ENCODE data around the gene LMOD2. TPM values are rescaled to one million over a fixed set of nuclear protein-coding genes. Genes with fewer than 3 reads are reported as not detected.

Gene LMOD2, protein sequence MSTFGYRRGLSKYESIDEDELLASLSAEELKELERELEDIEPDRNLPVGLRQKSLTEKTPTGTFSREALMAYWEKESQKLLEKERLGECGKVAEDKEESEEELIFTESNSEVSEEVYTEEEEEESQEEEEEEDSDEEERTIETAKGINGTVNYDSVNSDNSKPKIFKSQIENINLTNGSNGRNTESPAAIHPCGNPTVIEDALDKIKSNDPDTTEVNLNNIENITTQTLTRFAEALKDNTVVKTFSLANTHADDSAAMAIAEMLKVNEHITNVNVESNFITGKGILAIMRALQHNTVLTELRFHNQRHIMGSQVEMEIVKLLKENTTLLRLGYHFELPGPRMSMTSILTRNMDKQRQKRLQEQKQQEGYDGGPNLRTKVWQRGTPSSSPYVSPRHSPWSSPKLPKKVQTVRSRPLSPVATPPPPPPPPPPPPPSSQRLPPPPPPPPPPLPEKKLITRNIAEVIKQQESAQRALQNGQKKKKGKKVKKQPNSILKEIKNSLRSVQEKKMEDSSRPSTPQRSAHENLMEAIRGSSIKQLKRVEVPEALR
- not detected in 2 replicates for total RNA-seq (2013; cell fraction: nucleolus; rRNA removed)
- total RNA-seq (2014; rRNA removed) (not detected in 2 replicates), total RNA-seq (2014; rRNA removed; fragmentation: Illumina TruSeq; extraction: Trizol) (not detected in 2 replicates), total RNA-seq (2021) (not detected in 2 replicates), polyA plus RNA-seq (2011; rRNA removed) (not detected in 2 replicates), polyA plus RNA-seq (2014; fragmentation: Illumina TruSeq; extraction: Trizol) (not detected in 2 replicates), polyA plus RNA-seq (2014; fragmentation: Nextera tagmentation; extraction: Ambion mirVana) (not detected), polyA plus RNA-seq (2014; rRNA removed) (not detected in 2 replicates), polyA plus RNA-seq (2016; fragmentation: Nextera tagmentation; extraction: Ambion mirVana) (not detected), polyA minus RNA-seq (2011; rRNA and poly(A)+ RNA removed) (not detected in 2 replicates), Bru-seq, nascent RNA (not detected), BruChase-seq, experiment 1, labeled RNA remaining after a 6-hour chase (not detected), BruChase-seq, experiment 2, labeled RNA remaining after a 2-hour chase (not detected)
- not detected for polyA plus RNA-seq (2011; ENCODE audit: low read depth)
- not detected in 2 replicates for polyA plus RNA-seq (2011; cell fraction: cytosol; rRNA removed)
- polyA plus RNA-seq (2011; cell fraction: nucleus; rRNA removed) = not detected in 2 replicates
- 0.07 TPM in 1 of 2 replicates, not detected in the other for polyA plus RNA-seq (2012)
- not detected in 2 replicates for polyA minus RNA-seq (2011; cell fraction: cytosol; rRNA and poly(A)+ RNA removed)
- not detected in 2 replicates for polyA minus RNA-seq (2011; cell fraction: nucleus; rRNA and poly(A)+ RNA removed)
- long read RNA-seq, experiment 1 = 0 reads
- long read RNA-seq, experiment 2, partial matches to known transcripts = 0 of 1 reads
- long read RNA-seq, experiment 2, other reads (novel, unspliced or antisense) = 1 of 1 reads

DNA sequence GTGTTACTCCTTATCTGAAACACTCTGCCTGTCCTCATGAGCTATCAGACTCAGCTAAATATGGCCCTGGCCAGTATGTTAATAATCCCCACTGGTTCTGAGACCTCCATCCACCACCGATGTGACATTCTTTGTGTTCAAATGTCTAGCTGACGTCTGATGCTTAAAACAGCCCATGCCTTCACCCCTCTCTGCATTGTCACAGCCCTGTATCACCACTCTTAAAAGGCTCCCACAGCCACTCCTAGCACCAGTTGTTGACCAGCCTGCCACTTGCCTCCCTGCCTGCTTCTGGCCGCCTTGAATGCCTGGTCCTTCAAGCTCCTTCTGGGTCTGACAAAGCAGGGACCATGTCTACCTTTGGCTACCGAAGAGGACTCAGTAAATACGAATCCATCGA is at the start of gene LMOD2:
LMOD2 (plus strand) TSS at position 253 of the 400 bp plus-strand sequence; CDS start at position 351, 98 bp downstream.
- intact Hi-C loops (cut with micrococcal nuclease; ENCODE audit: unreplicated experiment) (no loop called here), in situ Hi-C loops (cut with MboI) (no loop called here)
- no peak for DNase-seq (ENCODE audit: low read depth, low spot score)
- H3K4me1 ChIP-seq (ENCODE audit: control insufficient read depth, insufficient read depth, low read length) = no peaks in the 10 kb centered on the region
- H4K20me1 ChIP-seq (ENCODE audit: control insufficient read depth, insufficient read depth) = no peaks in the 10 kb centered on the region
- no TSS peak for BruUV-seq (replicated peaks)
- no peak within 1 kb of the TSS for H3K4me2 ChIP-seq (ENCODE audit: control insufficient read depth, insufficient read depth)
- CTCF ChIA-PET = interaction anchor here (0.6 to 1.6 kb wide), 3 partner anchors 19 to 31 kb away, joined by 3 to 7 read pairs (median 5); no protein-coding TSS in a partner anchor
- RAD21 ChIA-PET (ENCODE audit: unreplicated experiment) = no interaction called here
- H3K9me3 ChIP-seq (replicated peaks; ENCODE audit: control insufficient read depth, insufficient read depth, low read length) = no peaks in the 10 kb centered on the region
- ATAC-seq = no peak
- FAIRE-seq = no peak
- no peak within 1 kb of the TSS for H2AFZ ChIP-seq (ENCODE audit: control insufficient read depth, low read depth, low read length)
- TF ChIP-seq ZNF274 (IDR thresholded peaks at IDR 0.05; ENCODE audit: insufficient read depth, insufficient read length) (no peak), IKZF2 (IDR thresholded peaks at IDR 0.05) (no peak), CHD4 (IDR thresholded peaks at IDR 0.05) (no peak)
- no peaks in the 10 kb centered on the region; a peak in 1 of 4 replicates for H3K27me3 ChIP-seq (replicated peaks in 1 of 2; ENCODE audit: control insufficient read depth in 2 of 2, insufficient read depth in 2 of 2, low read length in 1 of 2)
- H3K4me3 ChIP-seq = no peak within 1 kb of the TSS
- no peaks in the 10 kb centered on the region for H3K36me3 ChIP-seq (ENCODE audit: control insufficient read depth in 2 of 2, insufficient read depth in 2 of 2, low read length in 1 of 2)
- no peak within 1 kb of the TSS for H3K9ac ChIP-seq (ENCODE audit: control insufficient read depth, insufficient read depth, low read length)
- POLR2A ChIA-PET = no interaction called here
- WGBS (ENCODE audit: insufficient coverage, insufficient replicate concordance, low lambda C conversion rate, missing lambda C conversion rate) = 18% methylated on average over 6 of the region's 6 CpGs
- SMC1A ChIA-PET (ENCODE audit: uncharacterized antibody, unreplicated experiment) = no interaction called here
- no peak within 1 kb of the TSS for H3K27ac ChIP-seq (ENCODE audit: control insufficient read depth, insufficient read depth)
- H3K79me2 ChIP-seq (ENCODE audit: control insufficient read depth, insufficient read depth, low read length) = no peaks in the 10 kb centered on the region

Data from GM12878 (cell line).